Hepatocyte (in vitro differentiated cells): Measurements from ENCODE around the gene SLC16A9. TPM values are rescaled to one million over a fixed set of nuclear protein-coding genes. Genes with fewer than 3 reads are reported as not detected.

Experiments
- DNase-seq: peaks from one replicate; pipeline ENCODE4 v3.0.0-alpha.2; 2016; ENCODE audit warnings: low spot score
- H2AFZ ChIP-seq: fragments of 200-600 bp; sonication (generic); 2 replicates; pipeline ENCODE4 v1.6.0; 2016; ENCODE audit warnings: antibody characterized with exemption, mild to moderate bottlenecking
- H3K27ac ChIP-seq: fragments of 200-600 bp; sonication (generic); 2 replicates; pipeline ENCODE4 v1.5.1; 2016; ENCODE audit warnings: mild to moderate bottlenecking
- H3K27me3 ChIP-seq: fragments of 200-600 bp; sonication (generic); 2 replicates; pipeline ENCODE4 v1.6.1; 2016
- H3K36me3 ChIP-seq: fragments of 200-600 bp; sonication (generic); replicated peaks from 2 replicates; pipeline ENCODE4 v1.5.1; 2016; ENCODE audit warnings: low read depth; ENCODE audit not compliant: insufficient read depth
- H3K4me1 ChIP-seq: fragments of 200-600 bp; sonication (generic); 2 replicates; pipeline ENCODE4 v1.5.1; 2016; ENCODE audit warnings: mild to moderate bottlenecking, moderate library complexity; ENCODE audit not compliant: insufficient read depth
- H3K4me2 ChIP-seq: fragments of 200-600 bp; sonication (generic); 2 replicates; pipeline ENCODE4 v1.6.0; 2016
- H3K4me3 ChIP-seq: fragments of 200-600 bp; sonication (generic); 2 replicates; pipeline ENCODE4 v1.5.1; 2016; ENCODE audit warnings: mild to moderate bottlenecking
- H3K79me2 ChIP-seq: fragments of 200-600 bp; sonication (generic); 2 replicates; pipeline ENCODE4 v1.6.0; 2017; ENCODE audit warnings: mild to moderate bottlenecking
- H3K9me2 ChIP-seq: fragments of 200-600 bp; sonication (generic); replicated peaks from 2 replicates; pipeline ENCODE4 v1.6.0; 2017; ENCODE audit warnings: mild to moderate bottlenecking; ENCODE audit not compliant: insufficient read depth
- H3K9me3 ChIP-seq: fragments of 200-600 bp; sonication (generic); 2 replicates; pipeline ENCODE4 v1.5.1; 2016; ENCODE audit warnings: low read depth, mild to moderate bottlenecking
- H4K20me1 ChIP-seq: fragments of 200-600 bp; sonication (generic); 2 replicates; pipeline ENCODE4 v1.6.0; 2016; ENCODE audit warnings: mild to moderate bottlenecking; ENCODE audit not compliant: insufficient read depth, poor library complexity, severe bottlenecking
- CTCF ChIP-seq: fragments of 200-600 bp; sonication (generic); IDR thresholded peaks from 2 replicates; pipeline ENCODE4 v1.5.1; 2016; ENCODE audit warnings: antibody characterized with exemption, mild to moderate bottlenecking; ENCODE audit not compliant: poor library complexity
- EZH2 ChIP-seq: fragments of 200-600 bp; sonication (generic); IDR thresholded peaks from 2 replicates; pipeline ENCODE4 v1.6.1; 2016; ENCODE audit warnings: antibody characterized with exemption, mild to moderate bottlenecking, borderline replicate concordance
- EZH2phosphoT487 ChIP-seq: fragments of 200-600 bp; sonication (generic); IDR thresholded peaks from one replicate; pipeline ENCODE4 v1.6.1; 2018; ENCODE audit warnings: antibody characterized with exemption, mild to moderate bottlenecking, low read depth, moderate library complexity; ENCODE audit not compliant: unreplicated experiment, severe bottlenecking
- WGBS: methylation state at CpG from one replicate; pipeline ENCODE4 v1.1.6; 2016; ENCODE audit warnings: low lambda C conversion rate; ENCODE audit errors: missing lambda C conversion rate; 5-methylcytosine and 5-hydroxymethylcytosine counted together
- polyA plus RNA-seq: library from polyadenylated mRNA; unstranded; fragments of >200 nt; fragmentation: Nextera tagmentation; extraction: Ambion mirVana; gene quantifications from 2 replicates; pipeline ENCODE4 v1.2.1, GENCODE V29; 2016
- total RNA-seq: library from RNA; depleted of rRNA; stranded (reverse); fragments of >200 nt; gene quantifications from 2 replicates; pipeline ENCODE4 v1.2.3, GENCODE V29; 2014

SLC16A9 gene
- total and polyA plus RNA-seq, 2 experiments from 2014 or later, result 2.0 to 4.7 TPM

- WGBS, result 71% methylated on average over 1 of the region's 1 CpG
- H3K4me2 ChIP-seq, result no peak overlapping the region
- H3K4me3 ChIP-seq, result no peak overlapping the region
- no peak for DNase-seq
- no peak overlapping the region for H2AFZ ChIP-seq
- H4K20me1 ChIP-seq, result no peaks in the 10 kb centered on the region
- TF ChIP-seq EZH2phosphoT487 (no peak), EZH2 (no peak), CTCF (no peak)
- no peaks in the 10 kb centered on the region for H3K9me3 ChIP-seq
- H3K4me1 ChIP-seq, result no peaks in the 10 kb centered on the region
- H3K79me2 ChIP-seq, result no peaks in the 10 kb centered on the region
- H3K27ac ChIP-seq, result no peak overlapping the region
- no peaks in the 10 kb centered on the region for H3K9me2 ChIP-seq
- H3K27me3 ChIP-seq, result no peaks in the 10 kb centered on the region
- peaks cover 4% of the 10 kb centered on the region for H3K36me3 ChIP-seq
Measured at GRCh38 chr10:59657724-59658123, 51.9 kb downstream of the SLC16A9 start.

DNA sequence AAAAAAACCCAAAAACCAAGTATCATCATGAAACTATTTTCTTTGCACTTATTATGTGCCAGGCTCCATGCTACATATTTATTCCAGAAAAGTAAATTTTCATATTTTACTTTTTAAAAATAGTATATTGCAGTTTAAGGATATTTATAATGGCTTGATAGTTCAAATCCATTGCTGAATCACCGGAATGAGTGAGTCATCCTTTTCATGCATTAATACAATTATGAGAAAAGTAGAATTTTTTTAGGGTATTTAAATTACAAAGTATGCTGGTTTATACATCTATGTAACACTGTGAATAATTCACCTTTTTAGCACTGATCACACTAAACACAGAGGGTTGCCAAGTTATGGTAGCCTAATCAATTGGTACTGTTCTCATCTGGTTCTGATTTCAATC is 54.3 kb downstream of the SLC16A9 start:
- TF ChIP-seq CTCF (no peak), EZH2phosphoT487 (no peak), EZH2 (no peak)
- H3K4me2 ChIP-seq, result no peak overlapping the region
- WGBS, result 100% methylated on average over 1 of the region's 1 CpG
- no peaks in the 10 kb centered on the region for H3K4me1 ChIP-seq
- no peaks in the 10 kb centered on the region for H4K20me1 ChIP-seq
- no peak overlapping the region for H2AFZ ChIP-seq
- H3K4me3 ChIP-seq, result no peak overlapping the region
- H3K9me2 ChIP-seq, result no peaks in the 10 kb centered on the region
- no peaks in the 10 kb centered on the region for H3K79me2 ChIP-seq
- no peaks in the 10 kb centered on the region for H3K27me3 ChIP-seq
- no peaks in the 10 kb centered on the region for H3K9me3 ChIP-seq
- H3K36me3 ChIP-seq, result peaks cover 4% of the 10 kb centered on the region
- DNase-seq, result no peak
- no peak overlapping the region for H3K27ac ChIP-seq

DNA sequence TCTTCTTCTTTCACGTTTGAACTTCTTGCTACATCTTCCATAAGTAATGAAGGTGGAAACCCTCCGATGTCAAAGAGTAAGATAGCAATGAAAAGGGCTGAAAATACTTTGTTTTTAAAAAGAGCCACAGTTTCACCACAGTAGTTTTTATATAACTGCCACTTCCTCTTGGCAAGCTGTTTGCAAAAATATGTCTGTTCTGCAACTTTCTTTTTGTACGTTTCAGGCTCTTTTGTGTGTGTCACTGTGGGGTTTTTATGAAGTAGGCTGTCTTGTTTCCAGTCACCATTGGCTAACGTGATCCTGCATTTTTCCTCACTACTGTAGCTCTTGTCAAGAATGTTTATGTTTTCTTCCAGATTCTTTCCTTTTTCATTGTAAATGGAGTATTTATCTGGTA is 55.6 kb downstream of the SLC16A9 start:
- Histone ChIP-seq H3K4me2 (no peak overlapping the region), H3K27me3 (no peaks in the 10 kb centered on the region), H3K4me1 (no peaks in the 10 kb centered on the region), H3K9me2 (no peaks in the 10 kb centered on the region), H3K9me3 (no peaks in the 10 kb centered on the region), H3K79me2 (no peaks in the 10 kb centered on the region), H3K36me3 (peaks cover 4% of the 10 kb centered on the region), H2AFZ (no peak overlapping the region), H4K20me1 (no peaks in the 10 kb centered on the region), H3K4me3 (no peak overlapping the region), H3K27ac (no peak overlapping the region)
- no peak for DNase-seq
- WGBS, result 89% methylated on average over 4 of the region's 4 CpGs
- TF ChIP-seq EZH2phosphoT487 (no peak), EZH2 (no peak), CTCF (no peak)

DNA sequence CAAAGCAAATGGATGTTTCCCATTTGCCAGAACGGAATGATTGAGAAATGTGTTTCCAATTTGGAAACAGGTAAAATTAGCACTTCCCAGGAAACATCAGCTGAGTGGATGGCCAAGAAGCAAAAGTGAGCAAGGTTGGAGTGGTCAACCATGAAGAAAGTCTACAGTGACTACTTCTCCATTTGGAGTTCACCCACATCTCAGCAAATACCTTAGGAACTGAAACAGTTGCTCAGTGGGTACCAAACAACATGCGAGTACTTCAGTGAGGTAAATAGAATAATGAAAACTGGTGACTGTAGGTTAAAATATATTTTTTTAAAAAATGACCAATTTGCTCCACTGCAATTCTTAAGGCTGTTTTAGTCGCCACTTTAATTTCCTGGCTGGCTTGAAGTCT is 57.7 kb downstream of the SLC16A9 start:
- no peak overlapping the region for H3K27ac ChIP-seq
- H3K9me3 ChIP-seq, result no peaks in the 10 kb centered on the region
- WGBS, result 90% methylated on average over 3 of the region's 3 CpGs
- H3K27me3 ChIP-seq, result no peaks in the 10 kb centered on the region
- no peaks in the 10 kb centered on the region for H4K20me1 ChIP-seq
- H3K36me3 ChIP-seq, result peaks cover 4% of the 10 kb centered on the region
- no peak overlapping the region for H3K4me2 ChIP-seq
- H2AFZ ChIP-seq, result no peak overlapping the region
- no peak overlapping the region for H3K4me3 ChIP-seq
- H3K9me2 ChIP-seq, result no peaks in the 10 kb centered on the region
- H3K79me2 ChIP-seq, result no peaks in the 10 kb centered on the region
- TF ChIP-seq EZH2, result no peak
- TF ChIP-seq EZH2phosphoT487, result no peak
- TF ChIP-seq CTCF, result no peak
- H3K4me1 ChIP-seq, result peaks cover 4% of the 10 kb centered on the region
- DNase-seq, result no peak
